ENCODE measurements around the gene BLMH.

BLMH gene

GRCh38 chr17:30309591-30309990 lies 17.8 kb upstream of the BLMH start:
- no peak for DNase-seq (ENCODE audit: low read depth in 1 of 2, low spot score in 1 of 2)

GRCh38 chr17:30308406-30308805 lies 16.7 kb upstream of the BLMH start:
- DNase-seq (ENCODE audit: low read depth in 1 of 2, low spot score in 1 of 2), result no peak

- DNase-seq (ENCODE audit: low read depth in 1 of 2, low spot score in 1 of 2), result no peak
These were observed 13.0 kb upstream of the BLMH start for GRCh38 chr17:30304778-30305177.

GRCh38 chr17:30302241-30302640 lies 10.5 kb upstream of the BLMH start:
- DNase-seq (ENCODE audit: low read depth in 1 of 2, low spot score in 1 of 2), result no peak

- no peak for DNase-seq (ENCODE audit: low read depth in 1 of 2, low spot score in 1 of 2)
These were observed 9.1 kb upstream of the BLMH start for GRCh38 chr17:30300818-30301217.

- DNase-seq (ENCODE audit: low read depth in 1 of 2, low spot score in 1 of 2), result no peak
These were observed 7.3 kb upstream of the BLMH start for GRCh38 chr17:30299000-30299399.

- DNase-seq (ENCODE audit: low read depth in 1 of 2, low spot score in 1 of 2), result no peak
These were observed 6.0 kb upstream of the BLMH start for GRCh38 chr17:30297715-30298114.

GRCh38 chr17:30296499-30297080 lies 4.8 kb upstream of the BLMH start:
- DNase-seq (ENCODE audit: low read depth in 1 of 2, low spot score in 1 of 2), result no peak

GRCh38 chr17:30292286-30292858 lies 628 bp upstream of the BLMH start:
- no peak for DNase-seq (ENCODE audit: low read depth in 1 of 2, low spot score in 1 of 2)

GRCh38 chr17:30290696-30291542 lies 825 bp downstream of the BLMH start:
- peak; percentile 11 to 16 for DNase-seq (ENCODE audit: low read depth in 1 of 2, low spot score in 1 of 2)

- no peak for DNase-seq (ENCODE audit: low read depth in 1 of 2, low spot score in 1 of 2)
These were observed 1.7 kb downstream of the BLMH start for GRCh38 chr17:30290077-30290476.

- DNase-seq (ENCODE audit: low read depth in 1 of 2, low spot score in 1 of 2), result no peak
These were observed 12.6 kb downstream of the BLMH start for GRCh38 chr17:30279156-30279555.

- DNase-seq (ENCODE audit: low read depth in 1 of 2, low spot score in 1 of 2), result no peak
These were observed 13.7 kb downstream of the BLMH start for GRCh38 chr17:30278032-30278431.

GRCh38 chr17:30275911-30276310 lies 15.8 kb downstream of the BLMH start:
- no peak for DNase-seq (ENCODE audit: low read depth in 1 of 2, low spot score in 1 of 2)

- DNase-seq (ENCODE audit: low read depth in 1 of 2, low spot score in 1 of 2), result no peak
These were observed 16.9 kb downstream of the BLMH start for GRCh38 chr17:30274887-30275286.

- no peak for DNase-seq (ENCODE audit: low read depth in 1 of 2, low spot score in 1 of 2)
These were observed 18.4 kb downstream of the BLMH start for GRCh38 chr17:30273373-30273772.

- DNase-seq (ENCODE audit: low read depth in 1 of 2, low spot score in 1 of 2), result no peak
These were observed 20.6 kb downstream of the BLMH start for GRCh38 chr17:30271102-30271501.

GRCh38 chr17:30267625-30268024 lies 24.1 kb downstream of the BLMH start:
- DNase-seq (ENCODE audit: low read depth in 1 of 2, low spot score in 1 of 2), result no peak

- no peak for DNase-seq (ENCODE audit: low read depth in 1 of 2, low spot score in 1 of 2)
These were observed 28.0 kb downstream of the BLMH start for GRCh38 chr17:30263552-30264333.

- DNase-seq (ENCODE audit: low read depth in 1 of 2, low spot score in 1 of 2), result no peak
These were observed 34.8 kb downstream of the BLMH start for GRCh38 chr17:30256756-30257506.

- no peak for DNase-seq (ENCODE audit: low read depth in 1 of 2, low spot score in 1 of 2)
These were observed 37.6 kb downstream of the BLMH start for GRCh38 chr17:30254150-30254549.
